NOMO-1 treated with dmso at 0.1 percent for 144 hours (cell line): ENCODE data around the gene KSR2.
"Not testable (repeated sequence)": the region's sequence is repeated elsewhere in the genome, so short reads cannot be mapped to it uniquely, and the experiment has no call there.

Experiments
- DNase-seq: peaks from one replicate; lab custom pipeline; 2025; ENCODE audit not compliant: unreplicated experiment; lab: John Stamatoyannopoulos, UW

KSR2 gene

DNA sequence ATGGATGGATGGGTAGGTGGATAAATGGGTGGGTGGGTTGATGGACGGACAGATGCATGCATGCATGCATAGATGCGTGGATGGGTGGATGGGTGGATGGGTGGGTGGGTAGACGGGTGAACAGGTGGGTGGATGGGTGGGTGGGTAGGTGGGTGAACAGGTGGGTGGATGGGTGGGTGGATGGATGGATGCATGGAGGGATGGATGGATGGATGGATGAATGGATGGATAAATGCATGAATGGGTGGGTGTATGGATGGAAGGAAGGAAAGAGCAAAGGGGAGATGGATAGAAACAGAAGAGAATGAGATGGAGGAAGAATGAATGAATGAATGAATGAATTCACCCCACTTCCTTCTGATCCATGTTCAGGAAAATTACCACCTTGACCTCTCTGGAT is 143.0 kb downstream of the KSR2 start:
- no peak for DNase-seq

DNA sequence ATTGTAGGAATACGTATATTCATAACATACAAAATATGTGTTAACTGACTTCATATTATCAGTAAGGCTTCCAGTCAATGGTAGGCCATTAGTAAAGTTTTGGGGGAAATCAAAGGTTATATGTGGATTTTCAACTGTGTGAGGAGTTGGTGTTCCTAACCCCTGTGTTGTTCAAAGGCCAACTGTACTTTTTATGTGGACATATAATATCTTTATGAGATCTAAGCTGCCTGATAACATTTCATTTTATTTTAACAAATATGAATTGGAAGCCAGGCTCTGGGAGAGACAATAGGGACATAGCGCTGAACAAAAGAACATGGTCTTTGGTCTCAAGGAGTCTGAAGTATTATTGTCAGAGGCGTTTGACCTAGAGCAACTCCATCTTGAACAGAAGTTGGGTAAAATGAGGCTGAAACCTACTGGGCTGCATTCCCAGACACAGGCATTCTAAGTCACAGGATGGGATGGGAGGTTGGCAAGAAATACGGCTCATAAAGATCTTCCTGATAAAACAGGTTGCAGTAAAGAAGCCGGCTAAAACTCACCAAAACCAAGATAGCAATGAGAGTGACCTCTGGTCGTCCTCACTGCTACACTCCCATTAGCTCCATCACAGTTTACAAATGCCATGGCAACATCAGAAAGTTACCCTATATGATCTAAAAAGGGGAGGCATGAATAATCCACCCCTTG is 147.2 kb downstream of the KSR2 start:
- DNase-seq, result no peak

GRCh38 chr12:117820216-117820907 is 148.4 kb downstream of the KSR2 start:
- DNase-seq, result no peak

GRCh38 chr12:117819160-117819559 is 149.6 kb downstream of the KSR2 start:
- no peak for DNase-seq

DNA sequence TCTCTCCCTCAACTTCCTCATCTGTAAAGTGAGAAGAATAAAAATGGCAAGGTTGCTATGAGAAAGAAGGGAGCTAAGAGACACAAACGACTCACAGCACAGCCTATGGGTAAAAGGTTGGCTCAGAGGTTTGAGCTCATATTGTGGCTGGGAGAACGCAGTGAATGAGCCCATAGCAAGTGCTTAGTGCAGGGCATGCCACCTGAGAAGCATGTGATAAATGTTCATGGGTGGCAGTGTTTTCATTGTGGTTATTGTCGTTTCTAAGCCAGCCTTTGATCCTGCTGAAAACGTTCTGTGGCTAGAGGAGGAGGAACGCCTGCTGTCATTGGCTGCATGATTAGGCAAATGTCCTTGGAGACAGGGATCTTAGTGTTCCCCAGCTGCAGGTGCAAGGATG is 150.4 kb downstream of the KSR2 start:
- no peak for DNase-seq

GRCh38 chr12:117809509-117809908 is 159.3 kb downstream of the KSR2 start:
- no peak for DNase-seq

- DNase-seq, result no peak
Measured at GRCh38 chr12:117807946-117808345, 160.8 kb downstream of the KSR2 start.

- no peak for DNase-seq
Measured at GRCh38 chr12:117807355-117807754, 161.4 kb downstream of the KSR2 start.

GRCh38 chr12:117805865-117806264 is 162.9 kb downstream of the KSR2 start:
- DNase-seq, result no peak

- no peak for DNase-seq
Measured at GRCh38 chr12:117803001-117803400, 165.8 kb downstream of the KSR2 start.

DNA sequence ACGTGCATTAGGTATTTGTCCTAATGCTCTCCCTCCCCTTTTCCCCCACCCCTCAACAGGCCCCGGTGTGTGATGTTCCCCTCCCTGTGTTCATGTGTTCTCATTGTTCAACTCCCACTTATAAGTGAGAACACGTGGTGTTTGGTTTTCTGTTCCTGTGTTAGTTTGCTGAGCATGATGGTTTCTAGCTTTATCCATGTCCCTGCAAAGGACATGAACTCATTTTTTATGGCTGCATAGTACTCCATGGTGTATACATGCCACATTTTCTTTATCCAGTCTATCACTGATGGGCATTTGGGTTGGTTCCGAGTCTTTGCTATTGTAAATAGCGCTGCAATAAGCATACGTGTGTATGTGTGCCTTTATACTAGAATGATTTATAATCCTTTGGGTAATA is 168.1 kb downstream of the KSR2 start:
- not testable (repeated sequence) for DNase-seq

DNA sequence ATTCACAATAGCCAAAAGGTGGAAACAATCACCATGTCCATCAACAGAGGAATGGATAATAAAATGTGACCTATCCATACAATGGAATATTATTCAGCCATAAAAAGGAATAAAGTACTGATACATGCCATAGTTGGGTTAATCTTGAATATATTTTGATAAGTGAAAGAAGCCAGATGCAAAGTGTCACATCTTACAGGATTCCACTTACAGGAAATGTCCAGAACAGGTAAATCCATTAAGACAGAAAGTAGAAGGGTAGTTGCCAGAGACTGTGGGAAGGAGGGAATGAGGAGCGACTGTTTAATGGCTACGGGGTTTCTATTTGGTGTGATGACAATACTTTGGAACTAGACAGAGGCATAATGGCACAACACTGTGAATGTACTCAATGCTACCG is 171.6 kb downstream of the KSR2 start:
- DNase-seq, result no peak

DNA sequence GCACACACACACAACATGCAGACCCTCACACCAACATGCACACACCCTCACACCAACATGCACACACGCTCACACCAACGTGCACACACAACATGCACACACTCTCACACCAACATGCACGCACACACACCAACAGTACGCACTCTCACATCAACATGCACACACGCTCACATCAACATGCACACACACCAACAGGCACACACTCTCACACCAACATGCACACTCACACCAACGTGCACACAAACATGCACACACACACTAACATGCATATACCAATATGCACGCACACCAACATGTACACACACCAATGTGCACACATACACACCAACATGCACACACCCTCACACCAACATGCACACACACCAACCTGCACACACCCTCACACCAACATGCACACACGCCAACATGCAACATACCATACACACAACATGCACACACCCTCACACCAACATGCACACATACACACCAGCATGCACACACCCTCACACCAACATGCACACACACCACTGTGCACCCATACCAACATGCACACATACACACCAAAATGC is 175.8 kb downstream of the KSR2 start:
- DNase-seq, result no peak

DNA sequence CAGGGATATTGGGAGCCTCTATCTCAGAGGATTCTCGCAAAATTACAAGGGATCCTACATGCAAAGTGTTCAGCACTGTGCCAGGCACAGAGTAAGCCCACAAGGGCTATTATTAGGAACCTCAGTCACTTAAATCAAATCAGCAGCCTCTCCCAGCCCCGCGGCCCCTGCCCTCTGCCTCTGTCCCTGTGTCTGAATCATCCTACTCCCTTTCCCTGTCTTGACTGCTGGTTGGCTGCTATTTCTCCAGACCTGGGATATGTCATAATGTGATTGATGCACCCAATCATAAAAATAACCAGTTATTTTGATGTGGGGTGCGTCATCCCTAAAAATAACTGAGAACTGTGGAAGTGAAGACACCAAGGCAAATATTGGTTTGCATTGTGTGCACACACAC is 176.3 kb downstream of the KSR2 start:
- DNase-seq, result no peak

DNA sequence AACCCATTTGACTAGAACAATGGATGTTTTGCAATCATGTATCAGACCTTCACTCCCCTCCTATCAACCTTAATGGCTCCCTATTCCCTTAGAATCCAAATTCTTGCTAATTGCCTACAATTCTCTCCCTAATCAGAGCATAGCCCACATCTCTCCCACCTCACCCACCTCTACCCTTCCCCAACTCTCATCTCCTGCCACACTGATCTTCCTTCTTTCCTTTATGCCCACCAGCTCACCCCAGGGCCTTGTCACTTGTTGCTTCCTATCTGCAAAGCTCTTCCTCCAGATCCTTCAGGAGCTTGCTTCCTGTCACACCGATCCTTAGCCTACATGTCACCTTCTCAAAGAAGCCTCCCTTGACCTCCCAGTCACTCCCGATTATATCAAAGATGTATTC is 177.8 kb downstream of the KSR2 start:
- DNase-seq, result no peak

DNA sequence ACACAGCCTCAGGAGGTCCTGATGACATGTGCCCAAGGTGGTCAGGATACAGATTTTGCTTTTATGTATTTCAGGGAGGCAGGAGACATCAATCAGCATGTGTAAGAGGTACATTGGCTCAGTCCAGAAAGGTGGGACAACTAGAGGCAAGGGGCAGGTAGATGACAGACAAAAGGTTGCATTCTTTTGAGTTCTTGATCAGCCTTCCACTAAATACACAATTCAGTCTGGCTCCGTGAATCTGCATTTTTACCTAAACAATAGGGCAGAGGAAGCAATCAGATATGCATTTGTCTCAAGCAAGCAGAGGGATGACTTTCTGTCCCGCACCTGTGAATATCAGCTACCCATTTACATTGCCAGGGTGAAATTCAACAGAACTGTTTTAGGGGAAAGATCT is 178.6 kb downstream of the KSR2 start:
- no peak for DNase-seq

DNA sequence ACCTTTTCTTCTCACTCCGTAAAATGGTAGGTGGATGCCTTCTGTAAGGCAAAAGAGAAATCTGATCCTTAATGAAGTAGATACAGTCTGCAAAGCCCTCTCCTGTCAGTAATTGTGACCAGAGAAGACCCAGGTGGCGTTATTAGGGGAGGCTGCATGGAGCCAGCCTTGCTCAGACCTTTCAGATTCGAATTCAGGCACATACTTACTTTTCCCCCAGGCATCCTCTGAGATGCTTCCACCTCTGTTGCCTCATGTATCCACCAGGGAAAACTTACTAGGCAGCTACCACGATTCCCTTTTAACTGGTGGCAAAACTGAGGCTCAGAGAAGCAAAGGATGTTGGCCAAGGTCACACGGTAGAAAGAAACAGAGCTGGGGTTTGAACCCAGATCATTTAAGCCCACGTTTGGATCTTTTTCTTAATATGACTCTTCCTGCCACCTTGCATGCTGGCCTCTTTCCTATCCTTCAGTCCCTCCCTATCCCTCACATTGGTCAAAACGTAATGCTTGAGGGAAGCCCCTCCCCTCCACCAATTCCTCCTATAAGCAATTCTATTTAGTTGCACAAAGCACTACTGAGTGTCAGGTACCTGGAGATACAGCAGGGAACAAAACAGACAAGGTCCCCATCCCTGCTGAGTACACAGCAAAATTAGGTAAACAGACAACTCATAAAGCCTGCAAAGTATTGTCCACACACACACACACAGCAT is 179.4 kb downstream of the KSR2 start:
- no peak for DNase-seq

DNA sequence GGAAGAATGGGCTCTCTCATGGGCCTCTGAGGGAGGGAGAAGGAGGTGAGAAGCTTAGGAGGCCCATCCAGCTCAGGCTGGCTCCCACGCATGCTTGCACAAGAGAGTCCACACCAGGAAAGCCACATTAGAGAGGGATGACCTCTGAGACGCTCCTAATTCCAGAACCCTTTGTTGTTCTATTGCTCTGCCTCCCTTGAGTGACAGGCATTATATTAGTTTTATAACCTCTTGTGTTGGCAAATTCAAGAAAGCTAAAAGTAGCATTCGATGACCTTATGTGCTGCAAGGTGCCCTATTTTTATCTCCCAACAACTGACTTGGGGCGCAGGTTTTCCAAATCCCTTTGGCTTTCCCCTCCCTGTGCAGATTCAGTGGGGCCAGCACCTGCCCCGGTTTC is 190.1 kb downstream of the KSR2 start:
- no peak for DNase-seq

- no peak for DNase-seq
Measured at GRCh38 chr12:117774941-117775775, 193.6 kb downstream of the KSR2 start.

GRCh38 chr12:117768860-117769259 is 199.9 kb downstream of the KSR2 start:
- DNase-seq, result no peak

DNA sequence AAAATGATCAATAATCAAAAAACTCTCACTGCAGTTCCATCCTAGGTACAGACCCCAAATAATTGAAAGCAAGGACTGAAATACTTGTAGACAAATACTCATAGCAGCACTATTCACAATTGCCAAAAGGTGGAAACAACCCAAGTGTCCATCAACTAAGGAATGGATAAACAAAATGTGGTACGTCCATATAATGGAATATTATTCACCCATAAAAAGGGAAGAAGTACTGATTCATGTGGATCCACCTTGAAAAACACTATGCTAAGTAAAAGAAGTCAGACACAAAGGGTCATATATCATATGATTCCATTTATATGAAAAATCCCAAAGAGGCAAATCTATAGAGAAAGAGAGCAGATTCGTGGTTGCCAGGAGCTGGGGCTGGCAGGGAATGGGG is 202.8 kb downstream of the KSR2 start:
- DNase-seq, result no peak
